ENCODE measurements around the gene RNF126.

- TF ChIP-seq CTCF (conservative IDR thresholded peaks at IDR 0.05) (no peak), ZFX (IDR thresholded peaks at IDR 0.05) (no peak)
Measured at GRCh38 chr19:622666-623065, 40.3 kb downstream of the RNF126 start.

All from C4-2B (cell line).